Brain microvascular endothelial cell (primary cell): ENCODE results near the gene SCAPER.

Source experiments
- DNase-seq: peaks from one replicate; pipeline ENCODE4 v3.0.0-alpha.2; 2020
- H3K27ac ChIP-seq: fragments of 250-450 bp; sonication (Bioruptor Pico); 2 replicates; pipeline ENCODE4 v1.5.1; 2020; ENCODE audit warnings: mild to moderate bottlenecking, moderate library complexity
- H3K27me3 ChIP-seq: fragments of 250-450 bp; sonication (Bioruptor Pico); replicated peaks from 2 replicates; pipeline ENCODE4 v1.5.1; 2020; ENCODE audit warnings: mild to moderate bottlenecking
- H3K36me3 ChIP-seq: fragments of 250-450 bp; sonication (Bioruptor Pico); replicated peaks from 2 replicates; pipeline ENCODE4 v1.5.1; 2020; ENCODE audit warnings: mild to moderate bottlenecking
- H3K4me3 ChIP-seq: 2 replicates; pipeline ENCODE4 v1.5.1; 2011; ENCODE audit warnings: low read depth, mild to moderate bottlenecking, control low read depth, low read length, moderate library complexity
- in situ Hi-C: cut with HindIII; loops from 2 replicates; pipeline ENCODE4 v1.10.0; 2017; ENCODE audit warnings: low sequenced_read_pairs, low pct_ligation_motif_present
- TF ChIP-seq, protein P1 (sequence below): IDR thresholded peaks from 2 replicates; pipeline ENCODE4 v1.5.1; 2011; ENCODE audit warnings: low read depth, mild to moderate bottlenecking, moderate library complexity, low read length, control low read depth, inconsistent platforms; ENCODE audit errors: missing control alignments

Gene SCAPER

DNA sequence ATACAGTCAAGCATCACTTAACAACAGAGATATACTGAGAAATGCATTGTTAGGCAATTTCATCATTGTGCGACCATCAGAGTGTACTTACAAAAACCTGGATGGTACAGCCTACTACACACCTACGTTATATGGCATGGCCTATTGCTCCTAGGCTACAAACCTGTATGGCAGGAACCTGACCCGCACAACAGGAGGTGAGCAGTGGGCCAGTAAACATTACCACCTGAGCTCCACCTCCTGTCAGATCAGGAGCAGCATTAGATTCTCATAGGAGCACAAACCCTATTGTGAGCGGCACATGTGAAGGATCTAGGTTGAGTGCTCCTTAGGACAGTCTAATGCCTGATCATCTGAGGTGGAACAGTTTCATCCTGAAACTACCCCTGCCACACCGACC lies 89.7 kb downstream of the SCAPER start:
- Histone ChIP-seq H3K27ac (no peak overlapping the region), H3K36me3 (no peaks in the 10 kb centered on the region), H3K27me3 (no peaks in the 10 kb centered on the region), H3K4me3 (no peak overlapping the region)
- in situ Hi-C loops = no loop called here
- DNase-seq = no peak
- TF ChIP-seq, protein P1, sequence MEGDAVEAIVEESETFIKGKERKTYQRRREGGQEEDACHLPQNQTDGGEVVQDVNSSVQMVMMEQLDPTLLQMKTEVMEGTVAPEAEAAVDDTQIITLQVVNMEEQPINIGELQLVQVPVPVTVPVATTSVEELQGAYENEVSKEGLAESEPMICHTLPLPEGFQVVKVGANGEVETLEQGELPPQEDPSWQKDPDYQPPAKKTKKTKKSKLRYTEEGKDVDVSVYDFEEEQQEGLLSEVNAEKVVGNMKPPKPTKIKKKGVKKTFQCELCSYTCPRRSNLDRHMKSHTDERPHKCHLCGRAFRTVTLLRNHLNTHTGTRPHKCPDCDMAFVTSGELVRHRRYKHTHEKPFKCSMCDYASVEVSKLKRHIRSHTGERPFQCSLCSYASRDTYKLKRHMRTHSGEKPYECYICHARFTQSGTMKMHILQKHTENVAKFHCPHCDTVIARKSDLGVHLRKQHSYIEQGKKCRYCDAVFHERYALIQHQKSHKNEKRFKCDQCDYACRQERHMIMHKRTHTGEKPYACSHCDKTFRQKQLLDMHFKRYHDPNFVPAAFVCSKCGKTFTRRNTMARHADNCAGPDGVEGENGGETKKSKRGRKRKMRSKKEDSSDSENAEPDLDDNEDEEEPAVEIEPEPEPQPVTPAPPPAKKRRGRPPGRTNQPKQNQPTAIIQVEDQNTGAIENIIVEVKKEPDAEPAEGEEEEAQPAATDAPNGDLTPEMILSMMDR = no peak

DNA sequence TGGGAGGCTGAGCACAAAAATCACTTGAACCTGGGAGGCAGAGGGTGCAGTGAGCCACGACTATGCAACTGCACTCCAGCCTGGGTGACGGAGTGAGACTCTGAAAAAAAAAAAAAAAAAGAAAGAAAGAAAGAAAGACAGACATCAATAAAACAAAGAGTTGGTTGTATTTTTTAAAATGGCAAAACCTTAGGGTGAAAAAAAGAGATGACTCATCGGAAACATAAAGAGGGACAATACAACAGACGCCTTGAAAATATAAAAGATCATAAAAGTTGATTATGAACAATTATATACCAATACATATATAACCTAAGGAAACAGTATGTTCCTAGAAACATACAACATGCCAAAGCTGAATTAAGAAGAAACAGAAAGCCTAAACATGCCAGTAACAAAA lies 92.8 kb downstream of the SCAPER start:
- H3K27me3 ChIP-seq = no peaks in the 10 kb centered on the region
- no peak overlapping the region for H3K27ac ChIP-seq
- no peak for DNase-seq
- H3K36me3 ChIP-seq = no peaks in the 10 kb centered on the region
- no peak overlapping the region for H3K4me3 ChIP-seq
- TF ChIP-seq, protein P1 = no peak
- in situ Hi-C loops = no loop called here

DNA sequence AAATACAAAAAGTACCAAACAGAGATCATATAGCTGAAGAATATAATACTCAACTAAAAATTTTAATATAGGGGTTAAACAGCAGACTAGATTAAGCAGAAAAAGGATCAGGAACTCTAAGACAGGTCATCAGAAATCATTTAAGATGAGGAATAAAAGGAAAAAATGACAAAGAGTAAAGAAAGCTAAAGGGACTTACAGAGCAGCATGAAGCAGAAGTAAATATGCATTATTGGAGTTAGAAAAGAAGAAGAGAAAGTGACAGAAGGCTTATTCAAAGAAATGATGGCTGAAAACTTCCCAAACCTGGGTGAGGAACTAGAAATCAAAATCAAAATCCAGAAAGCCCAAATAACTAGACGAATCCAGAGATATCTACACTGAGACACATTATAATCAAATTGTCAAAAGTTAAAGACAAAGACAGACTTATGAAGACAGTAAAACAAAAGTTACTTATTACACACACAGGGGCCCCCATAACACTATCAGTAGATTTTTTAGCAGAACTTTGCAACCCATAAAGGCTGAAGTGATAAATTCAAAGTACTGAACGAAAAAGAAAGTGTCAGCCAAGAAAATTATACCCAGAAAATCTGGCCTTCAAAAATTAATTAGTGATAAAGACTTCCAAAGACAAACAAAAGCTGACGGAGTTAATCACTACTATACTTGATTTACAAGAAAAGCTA lies 95.6 kb downstream of the SCAPER start:
- Histone ChIP-seq H3K36me3 (no peaks in the 10 kb centered on the region), H3K4me3 (no peak overlapping the region), H3K27me3 (no peaks in the 10 kb centered on the region), H3K27ac (no peak overlapping the region)
- in situ Hi-C loops = no loop called here
- no peak for DNase-seq
- TF ChIP-seq, protein P1 = no peak

DNA sequence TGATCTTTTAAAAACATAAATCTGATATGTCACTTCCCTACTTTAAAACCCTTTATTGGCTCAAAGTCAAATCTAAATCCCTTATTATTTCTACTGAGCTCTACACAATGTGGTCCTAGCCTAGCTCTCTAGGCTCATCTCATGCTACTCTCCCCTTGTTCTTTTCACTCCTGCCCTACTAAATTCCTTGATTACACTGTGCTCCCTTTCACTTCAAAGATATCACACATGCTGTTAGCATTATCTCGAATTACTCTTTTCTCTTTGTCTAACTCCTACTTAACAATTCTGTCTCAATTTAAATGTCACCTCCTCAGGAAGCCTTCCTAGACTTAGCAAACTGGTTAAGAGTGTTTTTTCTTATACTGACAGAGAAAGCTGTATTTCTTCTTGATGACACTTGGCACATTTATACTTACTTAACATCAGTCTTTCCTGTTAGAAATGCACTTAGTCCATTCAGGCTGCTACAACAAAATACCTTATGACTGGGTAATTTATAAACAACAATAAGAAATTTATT lies 102.0 kb downstream of the SCAPER start:
- Histone ChIP-seq H3K27ac (no peak overlapping the region), H3K4me3 (no peak overlapping the region), H3K36me3 (no peaks in the 10 kb centered on the region), H3K27me3 (no peaks in the 10 kb centered on the region)
- no peak for DNase-seq
- in situ Hi-C loops = no loop called here
- TF ChIP-seq, protein P1 = no peak

DNA sequence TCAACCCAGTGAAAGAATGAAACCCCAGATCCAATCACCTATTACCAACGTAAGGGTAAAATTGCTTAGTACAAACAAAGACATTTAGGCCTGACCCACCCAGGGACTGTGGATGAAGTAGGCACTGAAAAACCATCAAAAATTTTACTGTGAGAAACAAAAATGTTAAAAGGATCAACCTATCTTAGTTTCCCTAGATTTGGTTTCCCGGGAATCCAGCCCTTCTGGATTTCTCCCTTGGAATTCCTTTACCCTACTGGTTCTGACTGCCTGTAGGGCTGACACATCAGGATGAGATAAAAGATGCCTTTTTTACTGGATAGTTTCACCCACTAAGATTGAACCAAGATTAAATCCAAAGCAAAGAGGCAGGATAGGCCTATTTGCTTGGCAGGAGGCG lies 102.7 kb downstream of the SCAPER start:
- no peak overlapping the region for H3K27ac ChIP-seq
- no peak overlapping the region for H3K4me3 ChIP-seq
- H3K27me3 ChIP-seq = no peaks in the 10 kb centered on the region
- TF ChIP-seq, protein P1 = no peak
- DNase-seq = no peak
- in situ Hi-C loops = no loop called here
- H3K36me3 ChIP-seq = no peaks in the 10 kb centered on the region

DNA sequence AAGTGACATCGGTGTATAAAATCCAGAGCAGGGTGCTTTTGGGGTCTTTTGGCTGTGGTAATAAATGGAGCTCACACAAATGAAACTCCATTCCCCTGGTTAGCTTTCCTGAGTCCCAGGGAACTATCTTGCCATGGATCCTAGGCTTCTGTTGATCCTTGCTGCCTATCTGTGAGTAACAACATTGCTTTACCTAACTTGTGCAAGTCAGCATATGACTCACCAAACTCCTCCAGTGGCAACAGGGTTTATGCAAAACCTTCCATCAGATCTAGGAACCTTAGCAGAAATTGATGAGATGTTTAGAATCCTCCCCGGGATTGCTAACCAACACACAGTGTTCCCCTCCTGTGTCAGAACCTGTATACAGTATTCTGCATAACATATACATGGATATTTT lies 105.4 kb downstream of the SCAPER start:
- Histone ChIP-seq H3K4me3 (no peak overlapping the region), H3K27me3 (no peaks in the 10 kb centered on the region), H3K36me3 (no peaks in the 10 kb centered on the region), H3K27ac (no peak overlapping the region)
- in situ Hi-C loops = no loop called here
- DNase-seq = peak; percentile 68
- TF ChIP-seq, protein P1 = no peak
